GM18517 (cell line): ENCODE measurements around the gene ANKDD1B.
"Not testable (repeated sequence)": the region's sequence is repeated elsewhere in the genome, so short reads cannot be mapped to it uniquely, and the experiment has no call there.

Experiments used
- ATAC-seq: cut with Tn5 transposase; IDR thresholded peaks from one replicate; pipeline ENCODE4 v1.9.1; 2021; ENCODE audit warnings: mild to moderate bottlenecking, moderate library complexity; ENCODE audit not compliant: unreplicated experiment

The ANKDD1B gene

DNA sequence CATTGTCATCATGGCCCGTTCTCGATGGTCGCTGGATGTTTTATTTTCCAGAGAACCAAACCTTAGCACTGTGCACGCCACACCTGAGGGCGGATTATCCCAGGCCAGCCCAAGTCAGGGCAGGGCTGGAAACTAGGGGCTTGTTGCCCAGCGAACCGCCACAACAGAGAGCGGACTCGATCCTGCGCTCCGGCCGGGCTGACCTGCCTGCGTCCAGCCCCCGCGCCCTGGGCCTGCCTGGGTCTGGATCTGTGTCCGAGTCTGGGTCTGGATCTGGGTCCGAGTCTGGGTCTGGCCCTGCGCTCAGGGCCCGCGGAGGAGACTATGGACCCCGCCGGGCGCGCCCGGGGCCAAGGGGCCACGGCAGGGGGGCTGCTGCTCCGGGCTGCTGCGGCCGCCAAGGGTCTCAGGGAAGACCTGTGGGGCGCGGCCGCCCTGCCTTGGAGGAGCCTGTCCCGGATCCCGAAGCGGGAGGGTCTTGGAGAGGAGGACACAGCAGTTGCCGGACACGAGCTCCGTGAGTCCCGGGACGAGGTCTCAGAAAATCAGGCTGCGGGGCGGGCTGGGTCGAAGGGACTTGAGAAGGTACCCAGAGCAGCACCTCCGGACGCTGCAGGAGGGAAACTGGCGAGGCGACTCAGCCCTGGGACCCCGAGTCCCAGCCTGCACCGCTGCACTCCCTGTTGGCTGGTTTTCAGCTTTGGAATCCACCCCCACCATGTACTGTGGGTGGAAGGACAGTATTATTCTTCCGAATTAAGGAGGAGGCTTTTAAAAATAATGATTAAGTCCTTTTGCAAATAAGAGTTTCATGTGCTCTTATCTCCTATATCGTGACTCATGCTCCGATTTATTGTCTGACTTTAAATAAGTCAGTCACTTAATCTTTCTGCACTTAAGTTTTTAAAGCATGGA is at the start of gene ANKDD1B:
ANKDD1B (plus strand) TSS at position 143 of the 915 bp plus-strand sequence; CDS start at position 325, 182 bp downstream.
- no peak for ATAC-seq

DNA sequence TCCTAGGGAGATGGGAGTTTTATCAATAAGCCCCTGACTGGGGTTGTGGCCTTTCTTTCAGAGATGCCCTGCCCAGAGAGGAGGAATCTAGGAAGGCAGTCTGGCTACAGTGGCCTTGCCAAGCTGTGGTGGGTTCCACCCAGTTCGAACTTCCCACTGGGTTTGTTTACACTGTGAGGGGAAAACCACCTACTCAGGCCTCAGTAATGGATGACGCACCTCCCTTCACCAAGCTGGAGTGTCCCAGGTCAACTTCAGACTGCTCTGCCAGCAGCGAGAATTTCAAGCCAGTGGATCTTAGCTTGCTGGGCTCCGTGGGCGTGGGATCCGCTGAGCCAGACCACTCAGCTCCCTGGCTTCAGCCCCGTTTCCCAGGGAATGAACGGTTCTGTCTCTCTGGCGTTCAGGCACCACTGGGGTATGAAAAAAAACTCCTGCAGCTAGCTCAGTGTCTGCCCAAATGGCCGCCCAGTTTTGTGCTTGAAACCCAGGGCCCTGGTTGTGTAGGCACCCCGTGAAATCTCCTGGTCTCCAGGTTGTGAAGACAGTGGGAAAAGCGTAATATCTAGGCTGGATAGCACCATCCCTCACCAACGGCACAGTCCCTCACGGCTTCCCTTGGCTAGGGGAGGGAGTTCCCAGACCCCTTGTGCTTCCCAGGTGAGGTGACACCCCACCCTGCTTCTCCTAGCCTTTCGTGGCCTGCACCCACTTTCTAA is 45.1 kb upstream of the ANKDD1B start:
- ATAC-seq, result not testable (repeated sequence)

DNA sequence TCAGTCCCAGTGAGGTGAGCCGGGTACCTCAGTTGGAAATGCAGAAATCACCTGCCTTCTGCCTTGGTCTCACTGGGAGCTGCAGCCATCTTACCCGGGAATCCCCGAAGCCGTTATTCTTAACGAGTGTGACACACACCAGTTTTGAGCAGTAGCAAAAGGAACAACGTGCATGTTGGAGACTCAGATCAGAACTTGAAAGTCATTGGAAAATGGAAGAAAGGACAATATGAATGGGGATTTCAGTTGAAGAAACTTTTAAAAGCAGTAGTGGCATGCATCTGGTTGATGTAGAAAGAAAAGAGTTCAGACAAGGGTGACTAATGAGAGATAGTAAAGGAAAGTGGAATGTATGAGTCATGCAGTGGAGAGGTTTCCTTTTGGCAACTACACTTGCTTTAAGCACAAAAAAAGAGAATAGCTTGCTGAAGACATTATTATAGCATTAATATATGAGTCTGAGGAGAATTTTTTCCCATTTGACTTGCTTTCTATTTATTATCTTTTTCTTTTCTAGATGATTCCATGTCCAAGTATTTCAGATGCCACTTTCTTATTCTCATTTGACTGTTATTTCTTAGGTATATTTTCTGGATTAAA is 44.4 kb upstream of the ANKDD1B start:
- peak; percentile 90 for ATAC-seq

DNA sequence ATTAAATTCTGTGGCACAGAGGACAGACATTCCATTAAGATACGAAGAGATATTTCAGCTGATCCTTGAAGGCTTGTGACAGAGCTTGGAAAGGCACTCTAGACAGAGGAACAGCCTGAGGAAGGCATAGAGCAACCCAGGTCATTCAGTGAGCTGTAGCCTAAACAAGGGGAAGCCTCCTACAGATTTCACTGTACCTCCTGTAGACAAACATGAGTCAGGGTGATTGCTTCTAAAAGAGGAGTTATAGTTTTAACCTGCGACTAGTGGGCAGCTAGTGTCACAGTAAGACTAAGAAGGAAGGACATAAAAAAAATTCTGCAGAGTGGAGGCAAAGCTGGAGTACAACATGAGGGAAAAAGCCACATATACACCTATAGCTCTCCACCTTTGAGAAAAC is 43.5 kb upstream of the ANKDD1B start:
- peak; percentile 58 for ATAC-seq

DNA sequence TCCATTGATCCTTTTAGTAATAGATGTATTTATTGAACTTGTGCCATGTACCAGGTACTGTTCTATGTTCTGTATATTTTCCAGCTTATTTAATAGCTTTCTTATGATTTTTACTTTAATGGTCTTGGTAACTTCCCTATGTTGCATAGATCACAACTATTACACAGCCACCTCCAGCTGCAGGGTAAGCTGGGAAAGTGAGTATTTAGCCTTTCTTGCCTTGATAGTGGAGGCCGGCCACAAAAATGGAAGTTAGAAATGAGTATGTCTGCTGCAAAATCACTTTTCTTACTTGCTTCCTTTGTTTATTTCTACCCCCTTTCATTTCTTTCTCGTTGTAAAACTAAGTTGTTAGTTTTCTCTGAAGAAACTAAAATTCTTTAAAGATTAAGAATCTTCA is 43.1 kb upstream of the ANKDD1B start:
- ATAC-seq, result no peak

DNA sequence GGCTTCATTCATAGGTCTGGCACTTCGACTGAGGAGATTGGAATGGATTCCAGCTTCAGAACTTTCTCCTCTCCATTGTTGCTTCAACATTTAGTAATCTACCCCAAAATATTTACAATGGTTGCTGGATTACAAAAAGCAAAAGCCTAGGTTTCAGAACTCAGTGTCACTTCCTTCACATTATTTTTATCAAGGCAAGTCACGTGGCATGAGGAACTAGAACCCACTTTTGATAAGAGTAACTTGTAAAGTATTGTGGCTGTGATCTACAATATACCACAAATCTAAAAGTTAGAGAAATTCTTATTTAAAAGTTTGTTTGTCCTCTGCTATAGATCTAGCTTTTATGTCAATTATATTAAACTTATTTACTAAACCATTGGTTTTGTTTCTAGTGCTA is 39.7 kb upstream of the ANKDD1B start:
- no peak for ATAC-seq

DNA sequence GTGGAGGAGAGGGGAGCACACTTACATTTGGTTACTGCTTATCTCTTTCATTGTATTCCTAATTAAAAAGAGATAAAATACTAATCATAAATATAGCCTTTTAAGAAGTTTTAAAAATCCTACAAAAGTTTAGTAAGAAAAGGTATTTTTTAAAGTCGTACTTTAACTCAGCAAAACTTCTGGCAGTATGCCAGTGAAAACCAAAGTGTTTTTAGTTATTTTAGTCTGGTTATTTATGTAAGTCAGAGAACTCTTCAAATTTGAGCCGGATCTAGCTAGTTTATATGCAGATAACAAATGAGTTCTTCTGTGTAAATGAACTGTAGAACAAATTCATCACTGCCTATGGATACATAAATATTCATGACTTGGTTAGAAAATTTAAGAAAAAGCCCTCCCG is 36.5 kb upstream of the ANKDD1B start:
- ATAC-seq, result peak; percentile 21

DNA sequence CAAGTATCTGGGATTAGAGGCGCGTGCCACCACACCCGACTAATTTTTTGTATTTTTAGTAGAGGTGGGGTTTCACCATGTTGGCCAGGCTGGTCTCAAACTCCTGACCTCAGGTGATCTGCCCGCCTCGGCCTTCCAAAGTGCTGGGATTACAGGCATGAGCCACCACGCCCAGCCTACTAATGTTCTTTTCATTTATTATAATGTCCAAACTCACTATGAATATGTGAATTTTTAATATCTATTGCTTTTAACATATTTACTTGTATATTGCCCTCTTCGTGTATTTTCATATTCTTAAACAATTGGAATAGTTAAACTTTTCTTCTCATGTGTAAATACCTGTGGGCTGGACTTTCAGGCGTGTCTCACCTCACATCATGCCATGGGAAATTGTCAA is 33.0 kb upstream of the ANKDD1B start:
- not testable (repeated sequence) for ATAC-seq

DNA sequence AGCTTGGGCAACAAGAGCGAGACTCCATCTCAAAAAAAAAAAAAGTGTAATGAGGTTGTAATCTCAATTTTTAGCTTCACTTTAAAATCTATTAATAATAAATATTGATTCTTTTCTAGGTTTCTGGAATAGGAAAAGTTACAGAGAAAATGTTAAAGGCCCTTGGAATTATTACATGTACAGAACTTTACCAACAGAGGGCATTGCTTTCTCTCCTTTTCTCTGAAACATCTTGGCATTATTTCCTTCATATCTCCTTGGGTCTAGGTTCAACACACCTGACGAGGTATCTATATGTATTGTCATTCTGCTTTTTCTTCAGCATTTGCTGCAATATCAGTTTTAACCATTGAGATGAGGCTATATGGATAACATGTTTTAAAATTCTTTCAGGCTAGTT is 26.6 kb upstream of the ANKDD1B start:
- ATAC-seq, result no peak

DNA sequence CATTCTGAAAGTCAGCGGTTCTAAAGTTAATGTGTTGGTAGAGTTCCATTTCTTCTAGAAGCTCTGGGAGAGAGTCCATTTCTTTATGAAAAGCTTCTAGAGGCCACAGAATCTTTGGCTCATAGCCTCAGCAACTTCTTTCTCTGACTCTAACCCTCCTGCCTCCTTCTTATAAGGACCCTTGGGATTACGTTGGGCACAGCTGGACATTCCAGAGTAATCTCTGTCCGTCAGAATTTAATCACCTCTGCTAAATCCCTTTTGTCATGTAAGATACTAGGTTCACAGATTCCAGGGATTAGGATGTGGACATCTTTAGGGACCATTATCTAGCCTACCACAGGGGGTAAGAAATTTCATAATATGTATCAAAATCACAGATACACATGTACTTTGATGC is 22.6 kb upstream of the ANKDD1B start:
- ATAC-seq, result no peak

DNA sequence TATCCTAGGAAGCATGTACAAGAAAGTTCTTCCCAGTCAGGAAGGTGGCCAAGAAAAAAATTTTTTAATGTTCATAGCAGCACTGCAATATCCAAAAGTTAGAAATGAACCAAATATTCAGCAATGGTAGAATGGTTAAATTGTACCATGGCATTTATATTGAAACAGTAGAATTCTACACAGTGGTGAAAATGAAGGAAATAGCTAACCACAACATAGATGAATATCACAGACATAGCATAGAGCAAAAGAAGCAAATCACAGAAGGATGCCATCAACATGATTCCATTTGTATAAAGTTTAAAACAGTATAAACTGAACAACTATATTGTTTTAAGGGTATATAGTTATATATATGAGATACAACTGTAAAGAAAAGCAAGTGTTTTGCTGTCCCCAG is 10.7 kb upstream of the ANKDD1B start:
- no peak for ATAC-seq

DNA sequence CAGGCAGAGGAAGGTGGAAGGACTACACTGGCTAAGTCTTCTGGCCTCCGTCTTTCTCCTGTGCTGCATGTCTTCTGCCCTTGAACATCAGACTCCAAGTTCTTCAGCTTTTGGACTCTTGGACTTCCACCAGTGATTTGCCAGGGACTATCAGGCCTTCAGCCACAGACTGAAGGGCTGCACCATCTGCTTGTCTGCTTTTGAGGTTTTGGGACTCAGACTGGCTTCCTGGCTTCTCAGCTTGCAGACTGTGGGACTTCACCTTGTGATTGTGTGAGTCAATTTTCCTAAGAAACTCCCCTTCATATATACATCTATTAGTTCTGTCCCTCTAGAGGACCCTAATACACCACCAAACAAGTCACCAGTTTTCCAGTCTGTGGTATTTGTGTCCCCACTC is 9.7 kb upstream of the ANKDD1B start:
- ATAC-seq, result no peak

DNA sequence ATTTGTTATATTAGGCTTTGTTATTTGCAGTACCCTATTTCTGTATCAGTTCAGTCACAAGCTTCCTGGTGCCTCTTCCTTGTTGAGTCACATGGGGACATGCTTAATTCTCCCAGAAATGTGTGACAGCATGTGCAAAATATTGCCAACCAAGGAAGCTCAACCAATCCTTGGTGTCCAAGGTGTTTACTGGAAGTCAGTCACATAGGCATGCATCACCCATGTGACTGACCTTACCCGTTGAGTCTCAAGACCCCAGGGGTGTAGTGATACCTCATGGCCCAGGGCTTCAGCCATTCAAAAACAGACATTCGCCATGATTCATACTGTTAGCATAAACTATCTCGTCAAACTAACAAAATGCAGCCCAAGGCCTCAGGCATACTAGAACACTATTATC is 9.3 kb upstream of the ANKDD1B start:
- ATAC-seq, result no peak

DNA sequence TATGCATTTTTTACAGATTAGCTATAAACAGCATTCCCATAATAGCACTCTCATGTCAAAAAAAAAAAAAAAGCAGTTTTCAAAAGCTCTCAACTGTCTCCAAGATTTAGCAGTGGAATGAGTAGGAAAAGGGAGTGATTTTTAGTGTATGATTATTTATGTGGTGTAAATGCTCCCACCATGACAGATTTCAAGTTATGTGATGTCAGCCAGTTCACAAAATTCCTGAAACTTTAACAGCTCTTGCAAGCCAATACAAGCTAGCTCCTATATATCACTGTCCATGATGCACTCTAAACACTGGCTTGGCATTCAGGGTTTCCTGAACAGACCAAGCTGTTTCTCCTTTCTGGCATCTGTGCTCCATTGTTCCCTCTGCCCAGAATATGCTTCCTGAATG is 7.9 kb upstream of the ANKDD1B start:
- ATAC-seq, result no peak

DNA sequence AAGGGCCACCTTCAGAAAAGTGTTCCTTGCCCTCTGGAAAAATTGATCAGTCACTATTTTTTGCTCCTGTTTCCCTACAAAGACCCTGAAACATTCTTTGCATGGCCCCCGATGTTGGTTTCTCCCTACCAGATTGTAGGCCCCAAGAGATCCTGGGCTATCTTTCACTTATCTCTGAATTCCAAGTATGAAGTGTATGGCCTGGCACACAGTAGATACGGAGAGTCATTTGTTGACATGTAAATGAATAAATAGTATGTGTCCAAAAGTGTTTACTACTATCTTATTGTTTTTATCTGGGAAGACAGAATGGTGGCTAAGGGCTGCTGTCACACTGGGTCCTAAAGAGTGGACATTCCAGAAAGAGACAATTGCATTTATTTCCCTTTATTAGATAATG is 7.4 kb upstream of the ANKDD1B start:
- no peak for ATAC-seq

DNA sequence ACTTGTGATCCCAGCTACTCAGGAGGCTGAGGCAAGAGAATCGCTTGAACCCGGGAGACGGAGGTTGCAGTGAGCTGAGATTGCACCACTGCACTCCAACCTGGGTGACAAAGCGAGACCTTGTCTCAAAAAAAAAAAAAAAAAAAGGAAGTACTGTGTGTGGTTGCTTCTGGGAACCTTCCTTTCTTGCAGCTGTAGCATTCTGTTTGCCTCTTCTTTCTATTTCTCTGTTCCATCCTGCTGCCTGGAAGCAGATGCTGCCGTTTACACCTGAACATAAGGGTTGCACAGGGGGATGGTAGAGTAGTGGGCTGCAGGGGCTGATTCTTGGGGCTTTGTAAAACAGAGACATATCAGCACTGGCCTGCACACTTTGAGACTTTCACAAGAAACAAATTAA is 3.9 kb upstream of the ANKDD1B start:
- not testable (repeated sequence) for ATAC-seq

DNA sequence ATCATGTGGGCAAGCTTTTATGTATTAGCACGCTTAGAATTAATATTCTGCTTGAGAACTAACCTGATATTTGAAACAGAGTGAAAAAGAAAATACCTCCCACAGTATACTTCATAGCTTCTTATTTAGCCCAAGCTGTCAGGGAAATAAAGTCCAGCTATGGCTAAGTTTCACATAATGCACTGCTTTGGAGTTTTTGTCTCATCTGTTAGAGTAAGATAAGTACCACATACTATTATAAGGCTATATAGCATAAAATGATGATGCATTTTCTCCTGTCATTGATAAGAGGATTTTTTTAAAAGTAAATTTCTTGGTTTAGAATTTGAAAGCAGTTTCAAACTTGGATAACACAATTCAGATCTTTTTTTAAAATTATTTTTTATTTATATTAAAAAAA is 2.4 kb upstream of the ANKDD1B start:
- no peak for ATAC-seq

DNA sequence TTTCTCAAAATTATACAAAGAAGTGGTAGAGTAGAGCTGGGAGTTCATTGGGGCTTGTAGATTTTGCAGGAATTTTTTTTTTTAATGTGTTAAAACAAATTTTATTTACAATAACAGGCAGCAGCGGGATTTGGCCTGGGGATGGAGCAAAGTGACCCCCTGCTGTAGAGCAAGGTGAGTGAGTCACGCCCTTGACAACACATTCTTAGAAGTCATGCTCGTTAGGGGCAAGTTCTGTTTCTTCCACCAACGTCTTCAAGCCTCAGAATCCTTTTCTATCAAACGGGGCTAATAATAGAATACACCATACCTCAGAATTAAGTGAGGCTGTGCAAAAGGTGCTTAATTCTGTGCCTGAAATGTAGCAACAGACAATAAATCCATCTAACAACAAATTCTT is 1.1 kb upstream of the ANKDD1B start:
- no peak for ATAC-seq

DNA sequence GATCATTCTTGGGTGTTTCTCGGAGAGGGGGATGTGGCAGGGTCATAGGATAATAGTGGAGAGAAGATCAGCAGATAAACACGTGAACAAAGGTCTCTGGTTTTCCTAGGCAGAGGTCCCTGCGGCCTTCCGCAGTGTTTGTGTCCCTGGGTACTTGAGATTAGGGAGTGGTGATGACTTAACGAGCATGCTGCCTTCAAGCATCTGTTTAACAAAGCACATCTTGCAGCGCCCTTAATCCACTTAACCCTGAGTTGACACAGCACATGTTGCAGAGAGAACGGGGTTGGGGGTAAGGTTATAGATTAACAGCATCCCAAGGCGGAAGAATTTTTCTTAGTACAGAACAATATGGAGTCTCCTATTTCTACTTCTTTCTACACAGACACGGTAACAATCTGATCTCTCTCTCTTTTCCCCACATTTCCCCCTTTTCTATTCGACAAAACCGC is 368 bp upstream of the ANKDD1B start:
- not testable (repeated sequence) for ATAC-seq

DNA sequence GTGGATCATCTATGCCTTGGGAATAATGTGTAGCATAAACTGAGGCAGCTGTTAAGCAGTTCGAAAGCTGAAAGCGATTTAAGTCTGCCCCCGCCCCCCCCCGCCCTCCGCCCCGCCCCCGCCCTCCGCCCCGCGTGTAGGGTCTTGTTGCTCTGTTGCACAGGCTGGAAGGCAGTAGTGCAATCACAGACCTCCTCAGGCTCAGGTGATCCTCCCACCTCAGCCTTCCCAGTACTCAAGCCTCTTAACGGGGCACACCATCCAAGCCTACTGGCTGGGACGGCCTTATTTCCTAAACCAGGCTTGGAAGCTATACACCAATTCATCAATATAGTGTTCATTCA is 945 bp downstream of the ANKDD1B start:
- no peak for ATAC-seq

DNA sequence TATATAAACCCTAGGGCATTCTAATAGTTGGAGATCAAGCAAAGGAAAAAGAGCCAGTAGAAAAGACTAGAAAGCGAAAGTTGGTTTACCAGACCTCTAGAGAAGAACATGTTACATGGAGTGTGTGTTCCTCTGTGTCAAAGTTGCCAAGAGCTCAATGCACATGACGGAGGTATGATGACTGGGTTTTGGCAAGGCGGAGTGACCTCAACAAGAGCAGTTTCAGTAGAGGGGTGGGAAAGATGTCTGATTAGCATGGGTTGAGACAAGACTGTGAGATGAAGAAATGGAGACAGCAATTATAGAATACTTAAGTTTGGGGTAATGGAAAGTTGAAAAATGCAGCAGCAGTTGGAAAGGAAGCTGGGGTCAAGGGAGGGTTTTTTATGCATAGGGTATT is 1.6 kb downstream of the ANKDD1B start:
- no peak for ATAC-seq

DNA sequence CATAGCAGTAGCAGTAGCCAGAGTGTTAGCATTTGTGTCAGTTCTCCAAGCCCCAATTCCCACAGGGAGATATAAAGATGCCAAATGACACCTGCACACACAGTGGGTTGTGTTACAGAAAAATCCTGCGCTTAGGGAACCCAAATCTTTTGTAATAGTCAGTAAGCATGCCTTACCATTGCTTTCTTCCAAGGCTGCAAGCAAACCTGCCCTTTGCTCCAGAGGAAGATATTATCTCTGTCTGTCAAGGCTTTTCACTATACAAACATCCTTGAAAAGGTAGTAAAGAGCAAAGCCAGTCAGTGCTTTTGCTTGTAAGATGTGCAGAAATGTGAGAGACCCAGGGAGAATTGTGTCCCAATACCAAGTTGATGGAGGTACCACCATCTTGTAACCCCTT is 2.9 kb downstream of the ANKDD1B start:
- ATAC-seq, result no peak
